Smooth muscle cell (in vitro differentiated cells): ENCODE results near the gene SOX11. TPM values are rescaled to one million over a fixed set of nuclear protein-coding genes. Genes with fewer than 3 reads are reported as not detected.

Experiments
- DNase-seq: peaks from one replicate; lab custom pipeline; 2025; ENCODE audit not compliant: unreplicated experiment; lab: John Stamatoyannopoulos, UW
- H2AFZ ChIP-seq: fragments of 200-600 bp; sonication (generic); 2 replicates; pipeline ENCODE4 v1.6.0; 2016; ENCODE audit warnings: antibody characterized with exemption, low read depth, mild to moderate bottlenecking
- H3F3A ChIP-seq: fragments of 200-600 bp; sonication (generic); 2 replicates; pipeline ENCODE4 v1.6.0; 2017; ENCODE audit warnings: antibody characterized with exemption, low read depth
- H3K27ac ChIP-seq: fragments of 200-600 bp; sonication (generic); 2 replicates; pipeline ENCODE4 v1.5.1; 2016; ENCODE audit warnings: low read depth, mild to moderate bottlenecking
- H3K27me3 ChIP-seq: fragments of 200-600 bp; sonication (generic); 2 replicates; pipeline ENCODE4 v1.6.1; 2016; ENCODE audit warnings: low read depth, mild to moderate bottlenecking
- H3K36me3 ChIP-seq: fragments of 200-600 bp; sonication (generic); 2 replicates; pipeline ENCODE4 v1.5.1; 2016; ENCODE audit warnings: low read depth
- H3K4me1 ChIP-seq: fragments of 200-600 bp; sonication (generic); 2 replicates; pipeline ENCODE4 v1.5.1; 2016; ENCODE audit warnings: low read depth
- H3K4me2 ChIP-seq: fragments of 200-600 bp; sonication (generic); 2 replicates; pipeline ENCODE4 v1.6.0; 2016; ENCODE audit warnings: mild to moderate bottlenecking
- H3K4me3 ChIP-seq: fragments of 200-600 bp; sonication (generic); 2 replicates; pipeline ENCODE4 v1.5.1; 2016; ENCODE audit warnings: mild to moderate bottlenecking
- H3K79me2 ChIP-seq: fragments of 200-600 bp; sonication (generic); 2 replicates; pipeline ENCODE4 v1.6.0; 2016; ENCODE audit warnings: low read depth, mild to moderate bottlenecking
- H3K9ac ChIP-seq: fragments of 200-600 bp; sonication (generic); 2 replicates; pipeline ENCODE4 v1.6.0; 2016; ENCODE audit warnings: low read depth
- H3K9me3 ChIP-seq: fragments of 200-600 bp; sonication (generic); replicated peaks from 2 replicates; pipeline ENCODE4 v1.5.1; 2016; ENCODE audit warnings: low read depth
- H4K20me1 ChIP-seq: fragments of 200-600 bp; sonication (generic); 2 replicates; pipeline ENCODE4 v1.6.0; 2016; ENCODE audit warnings: low read depth
- CTCF ChIP-seq: fragments of 200-600 bp; sonication (generic); IDR thresholded peaks from 2 replicates; pipeline ENCODE4 v1.5.1; 2017; ENCODE audit warnings: borderline replicate concordance, mild to moderate bottlenecking, antibody characterized with exemption; ENCODE audit not compliant: insufficient read depth, poor library complexity, severe bottlenecking
- WGBS: methylation state at CpG from one replicate; pipeline ENCODE4 v1.1.7; 2016; ENCODE audit warnings: low lambda C conversion rate; 5-methylcytosine and 5-hydroxymethylcytosine counted together
- polyA plus RNA-seq: library from polyadenylated mRNA; unstranded; fragments of >200 nt; fragmentation: Nextera tagmentation; extraction: Ambion mirVana; gene quantifications from 2 replicates; pipeline ENCODE4 v1.2.1, GENCODE V29; 2016
- total RNA-seq: library from RNA; depleted of rRNA; stranded (reverse); fragments of >200 nt; gene quantifications from 2 replicates; pipeline ENCODE4 v1.2.3, GENCODE V29; 2014

The SOX11 gene
- total and polyA plus RNA-seq, 2 experiments from 2014 or later = 4.7 to 20.5 TPM

GRCh38 chr2:5700551-5700950 lies 8.4 kb downstream of the SOX11 start:
- peaks cover 14% of the 10 kb centered on the region for H3K79me2 ChIP-seq
- H3K9ac ChIP-seq = no peak overlapping the region
- H2AFZ ChIP-seq = no peak overlapping the region
- no peaks in the 10 kb centered on the region for H3K9me3 ChIP-seq
- 96% methylated on average over 5 of the region's 5 CpGs for WGBS
- no peak overlapping the region for H3K27ac ChIP-seq
- H3K36me3 ChIP-seq = no peaks in the 10 kb centered on the region
- peaks cover 25% of the 10 kb centered on the region for H3K4me1 ChIP-seq
- DNase-seq = no peak
- H3K27me3 ChIP-seq = no peaks in the 10 kb centered on the region
- H3K4me2 ChIP-seq = no peak overlapping the region
- peaks cover 38% of the 10 kb centered on the region for H4K20me1 ChIP-seq
- H3F3A ChIP-seq = no peaks in the 10 kb centered on the region
- TF ChIP-seq CTCF = no peak
- no peak overlapping the region for H3K4me3 ChIP-seq

DNA sequence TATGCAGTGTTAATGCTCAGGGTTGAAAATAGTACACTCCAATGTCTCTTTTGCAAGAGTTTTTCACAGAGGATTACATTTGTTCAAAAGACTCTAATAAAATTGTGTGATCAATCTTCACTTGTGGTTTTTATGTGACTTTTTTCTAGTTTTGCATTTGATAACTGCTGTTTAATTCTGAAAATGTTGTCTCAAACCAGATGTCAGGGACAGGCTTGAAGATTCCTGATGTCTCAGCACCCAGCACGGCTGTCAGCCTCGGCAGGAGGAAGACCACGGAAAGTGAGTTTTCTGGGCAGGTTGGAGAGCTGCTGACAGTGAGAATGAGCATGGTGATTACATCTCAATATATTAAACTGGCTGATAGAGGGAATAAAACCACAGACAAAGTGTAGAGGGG lies 9.1 kb downstream of the SOX11 start:
- H3K36me3 ChIP-seq = no peaks in the 10 kb centered on the region
- no peak overlapping the region for H3K9ac ChIP-seq
- TF ChIP-seq CTCF = no peak
- H3K79me2 ChIP-seq = peaks cover 12% of the 10 kb centered on the region
- no peak overlapping the region for H3K4me2 ChIP-seq
- H3K27ac ChIP-seq = no peak overlapping the region
- no peak for DNase-seq
- H3K27me3 ChIP-seq = no peaks in the 10 kb centered on the region
- no peaks in the 10 kb centered on the region for H3K9me3 ChIP-seq
- H3F3A ChIP-seq = no peaks in the 10 kb centered on the region
- H4K20me1 ChIP-seq = peaks cover 33% of the 10 kb centered on the region
- H2AFZ ChIP-seq = no peak overlapping the region
- no peak overlapping the region for H3K4me3 ChIP-seq
- H3K4me1 ChIP-seq = peaks cover 25% of the 10 kb centered on the region
- 54% methylated on average over 3 of the region's 3 CpGs for WGBS

GRCh38 chr2:5703166-5703565 lies 11.0 kb downstream of the SOX11 start:
- Histone ChIP-seq H4K20me1 (peaks cover 18% of the 10 kb centered on the region), H3F3A (no peaks in the 10 kb centered on the region), H3K27me3 (no peaks in the 10 kb centered on the region), H3K9me3 (no peaks in the 10 kb centered on the region), H3K27ac (no peak overlapping the region), H3K4me2 (no peak overlapping the region), H2AFZ (no peak overlapping the region), H3K79me2 (peaks cover 6% of the 10 kb centered on the region), H3K4me3 (no peak overlapping the region), H3K36me3 (no peaks in the 10 kb centered on the region), H3K9ac (no peak overlapping the region), H3K4me1 (peaks cover 17% of the 10 kb centered on the region)
- TF ChIP-seq CTCF = no peak
- WGBS = 97% methylated on average over 2 of the region's 2 CpGs
- DNase-seq = no peak

GRCh38 chr2:5705490-5705889 lies 13.3 kb downstream of the SOX11 start:
- Histone ChIP-seq H3K4me1 (no peaks in the 10 kb centered on the region), H3K27ac (no peak overlapping the region), H4K20me1 (peaks cover 3% of the 10 kb centered on the region), H3K36me3 (no peaks in the 10 kb centered on the region), H3K4me3 (no peak overlapping the region), H3K9me3 (no peaks in the 10 kb centered on the region), H3K27me3 (no peaks in the 10 kb centered on the region), H3K79me2 (no peaks in the 10 kb centered on the region), H2AFZ (no peak overlapping the region), H3F3A (no peaks in the 10 kb centered on the region), H3K4me2 (no peak overlapping the region), H3K9ac (no peak overlapping the region)
- no peak for TF ChIP-seq CTCF
- 100% methylated on average over 1 of the region's 4 CpGs for WGBS
- no peak for DNase-seq
